Measurements from ENCODE around the gene TMEM154.

Gene TMEM154

GRCh38 chr4:152629908-152630307 lies 49.9 kb downstream of the TMEM154 start:
- DNase-seq = no peak

GRCh38 chr4:152628128-152628527 lies 51.7 kb downstream of the TMEM154 start:
- no peak for DNase-seq

- DNase-seq = no peak
Measured at GRCh38 chr4:152626790-152627189, 53.0 kb downstream of the TMEM154 start.

- no peak for DNase-seq
Measured at GRCh38 chr4:152620915-152621314, 58.9 kb downstream of the TMEM154 start.

GRCh38 chr4:152620218-152620617 lies 59.6 kb downstream of the TMEM154 start:
- DNase-seq = no peak

- DNase-seq = no peak
Measured at GRCh38 chr4:152619556-152619955, 60.2 kb downstream of the TMEM154 start.

- DNase-seq = no peak
Measured at GRCh38 chr4:152618971-152619370, 60.8 kb downstream of the TMEM154 start.

GRCh38 chr4:152616804-152617203 lies 63.0 kb downstream of the TMEM154 start:
- no peak for DNase-seq

- DNase-seq = no peak
Measured at GRCh38 chr4:152613841-152614721, 65.7 kb downstream of the TMEM154 start.

- DNase-seq = no peak
Measured at GRCh38 chr4:152613351-152613750, 66.4 kb downstream of the TMEM154 start.

- DNase-seq = no peak
Measured at GRCh38 chr4:152610131-152610530, 69.7 kb downstream of the TMEM154 start.

- no peak for DNase-seq
Measured at GRCh38 chr4:152609481-152609880, 70.3 kb downstream of the TMEM154 start.

GRCh38 chr4:152607178-152607577 lies 72.6 kb downstream of the TMEM154 start:
- DNase-seq = no peak

- no peak for DNase-seq
Measured at GRCh38 chr4:152606753-152607152, 73.0 kb downstream of the TMEM154 start.

- no peak for DNase-seq
Measured at GRCh38 chr4:152605641-152606335, 74.0 kb downstream of the TMEM154 start.

GRCh38 chr4:152605031-152605430 lies 74.8 kb downstream of the TMEM154 start:
- no peak for DNase-seq

GRCh38 chr4:152601156-152601555 lies 78.6 kb downstream of the TMEM154 start:
- DNase-seq = no peak

- DNase-seq = no peak
Measured at GRCh38 chr4:152599636-152600035, 80.2 kb downstream of the TMEM154 start.

- DNase-seq = no peak
Measured at GRCh38 chr4:152599095-152599494, 80.7 kb downstream of the TMEM154 start.

- no peak for DNase-seq
Measured at GRCh38 chr4:152598454-152598853, 81.3 kb downstream of the TMEM154 start.

GRCh38 chr4:152594978-152595925 lies 84.5 kb downstream of the TMEM154 start:
- no peak for DNase-seq

GRCh38 chr4:152594057-152594456 lies 85.7 kb downstream of the TMEM154 start:
- no peak for DNase-seq

GRCh38 chr4:152591876-152592275 lies 87.9 kb downstream of the TMEM154 start:
- DNase-seq = no peak

Data from right kidney (tissue), 1 donor.